HG03064 (cell line): ENCODE results near the gene TEX14.
"Not testable (repeated sequence)": the region's sequence is repeated elsewhere in the genome, so short reads cannot be mapped to it uniquely, and the experiment has no call there.

Source experiments
- ATAC-seq: cut with Tn5 transposase; IDR thresholded peaks from one replicate; pipeline ENCODE4 v1.9.1; 2021; ENCODE audit warnings: low read depth; ENCODE audit not compliant: unreplicated experiment

Gene TEX14

GRCh38 chr17:58659714-58660084, 32.1 kb downstream of the TEX14 start:
- not testable (repeated sequence) for ATAC-seq

- no peak for ATAC-seq
These were observed 32.8 kb downstream of the TEX14 start for GRCh38 chr17:58658804-58659713.

- ATAC-seq: not testable (repeated sequence)
These were observed 33.7 kb downstream of the TEX14 start for GRCh38 chr17:58657962-58658803.

- no peak for ATAC-seq
These were observed 43.6 kb downstream of the TEX14 start for GRCh38 chr17:58648236-58648635.

GRCh38 chr17:58643147-58643546, 48.7 kb downstream of the TEX14 start:
- no peak for ATAC-seq

- no peak for ATAC-seq
These were observed 49.9 kb downstream of the TEX14 start for GRCh38 chr17:58641887-58642311.

- ATAC-seq: no peak
These were observed 51.6 kb downstream of the TEX14 start for GRCh38 chr17:58640202-58640601.

- no peak for ATAC-seq
These were observed 52.2 kb downstream of the TEX14 start for GRCh38 chr17:58639681-58640080.

GRCh38 chr17:58637011-58637570, 54.8 kb downstream of the TEX14 start:
- ATAC-seq: no peak

GRCh38 chr17:58632324-58633314, 59.2 kb downstream of the TEX14 start:
- ATAC-seq: no peak

GRCh38 chr17:58631523-58632323, 60.1 kb downstream of the TEX14 start:
- ATAC-seq: peak; percentile 60

GRCh38 chr17:58630883-58631522, 60.8 kb downstream of the TEX14 start:
- peak; percentile 33 for ATAC-seq

GRCh38 chr17:58626905-58627304, 64.9 kb downstream of the TEX14 start:
- ATAC-seq: no peak

- no peak for ATAC-seq
These were observed 67.1 kb downstream of the TEX14 start for GRCh38 chr17:58624751-58625150.

GRCh38 chr17:58621174-58621573, 70.7 kb downstream of the TEX14 start:
- peak; percentile 60 for ATAC-seq

- ATAC-seq: no peak
These were observed 73.5 kb downstream of the TEX14 start for GRCh38 chr17:58618336-58618735.

GRCh38 chr17:58617563-58617962, 74.3 kb downstream of the TEX14 start:
- no peak for ATAC-seq

GRCh38 chr17:58615768-58616659, 75.8 kb downstream of the TEX14 start:
- peak; percentile 69 for ATAC-seq
